NB4 (cell line): ENCODE measurements around the gene SUPT7L.

Source experiments
- CTCF ChIP-seq: IDR thresholded peaks from one replicate; pipeline ENCODE4 v1.5.1; 2012; ENCODE audit warnings: low read depth, low read length
- MAX ChIP-seq: IDR thresholded peaks from 2 replicates; pipeline ENCODE4 v1.6.1; 2011; ENCODE audit warnings: low read depth, low read length
- MYC ChIP-seq: IDR thresholded peaks from 2 replicates; pipeline ENCODE4 v1.6.1; 2011; ENCODE audit warnings: low read depth, low read length
- POLR2A ChIP-seq: IDR thresholded peaks from 2 replicates; pipeline ENCODE4 v1.6.1; 2011; ENCODE audit warnings: mild to moderate bottlenecking; ENCODE audit not compliant: insufficient read length; ENCODE audit errors: extremely low read depth

GRCh38 chr2:27685577-27685976, 22.2 kb upstream of the SUPT7L start:
- TF ChIP-seq CTCF (no peak), POLR2A (no peak), MAX (no peak), MYC (no peak)
